A549 (cell line): ENCODE results near the gene MME. TPM values are rescaled to one million over a fixed set of nuclear protein-coding genes. Genes with fewer than 3 reads are reported as not detected.

Experiments
- ATAC-seq, 2 experiments: fragments of 200-7000 bp in 1 of 2; fragments of >200 bp in 1 of 2; cut with Nextera tagmentation in 1 of 2; cut with Tn5 transposase in 1 of 2; 3 replicates each; pipeline versions ENCODE4 v1.8.0 to v1.9.1; 2018 to 2020; ENCODE audit warnings: mild to moderate bottlenecking in 1 of 2, moderate library complexity in 1 of 2
- CTCF ChIA-PET: fragments of 300-600 bp; sonication (Branson Sonifier 250); formaldehyde crosslinking; extraction: SDS; loops from one replicate; lab custom pipeline; 2021; ENCODE audit warnings: antibody characterized with exemption, inconsistent platforms; lab: Yijun Ruan, JAX
- POLR2A ChIA-PET: fragments of 350-600 bp; formaldehyde crosslinking; extraction: SDS; loops from one replicate; lab custom pipeline; 2021; ENCODE audit warnings: antibody characterized with exemption, inconsistent platforms; lab: Yijun Ruan, JAX
- DNase-seq, 2 experiments: peaks; one replicate each; pipeline versions ENCODE4 v3.0.0 to v3.0.0-alpha.2; 2011 to 2016; ENCODE audit warnings: low read depth in 1 of 2, low spot score in 1 of 2
- FAIRE-seq: peaks from 2 replicates; lab custom pipeline; 2011; peaks lifted over from hg19 to GRCh38; lab: Jason Lieb, UNC
- H3K27ac ChIP-seq, 2 experiments: fragments of >200 bp; sonication (Bioruptor Twin); formaldehyde crosslinking; 3 replicates each; pipeline ENCODE4 v1.5.1; 2016 to 2017
- H3K4me1 ChIP-seq: fragments of >200 bp; sonication (Bioruptor Twin); formaldehyde crosslinking; 3 replicates; pipeline ENCODE4 v1.6.1; 2016
- H3K4me2 ChIP-seq: fragments of >200 bp; sonication (Bioruptor Twin); formaldehyde crosslinking; 3 replicates; pipeline ENCODE4 v1.6.1; 2016
- H3K4me3 ChIP-seq: fragments of >200 bp; sonication (Bioruptor Twin); formaldehyde crosslinking; 3 replicates; pipeline ENCODE4 v1.5.1; 2016
- H3K9me3 ChIP-seq: fragments of >200 bp; sonication (Bioruptor Twin); formaldehyde crosslinking; 3 replicates; pipeline ENCODE4 v1.6.1; 2016
- BCL3 ChIP-seq: fragments of >200 bp; sonication (Bioruptor Twin); formaldehyde crosslinking; IDR thresholded peaks from 3 replicates; pipeline ENCODE4 v1.6.1; 2016
- CHD2 ChIP-seq: fragments of 150-350 bp; IDR thresholded peaks from 2 replicates; pipeline ENCODE4 v1.6.1; 2014; ENCODE audit warnings: low read length; ENCODE audit not compliant: partially characterized antibody
- CHD4 ChIP-seq: fragments of 200-600 bp; sonication (generic); IDR thresholded peaks from 2 replicates; pipeline ENCODE4 v1.6.1; 2016; ENCODE audit warnings: antibody characterized with exemption, mild to moderate bottlenecking, borderline replicate concordance
- E2F6 ChIP-seq: IDR thresholded peaks from 2 replicates; pipeline ENCODE4 v1.6.1; 2012; ENCODE audit warnings: low read depth, borderline replicate concordance
- FOXS1 ChIP-seq: fragments of 250-450 bp; sonication (Bioruptor Pico); IDR thresholded peaks from 2 replicates; pipeline ENCODE4 v1.5.0; 2020; ENCODE audit warnings: mild to moderate bottlenecking, moderate library complexity
- HEYL ChIP-seq: fragments of 250-450 bp; sonication (Bioruptor Pico); IDR thresholded peaks from 2 replicates; pipeline ENCODE4 v1.8.0; 2021; ENCODE audit warnings: mild to moderate bottlenecking, moderate library complexity
- HMGXB4 ChIP-seq: fragments of 250-450 bp; sonication (Bioruptor Pico); IDR thresholded peaks from 2 replicates; pipeline ENCODE4 v1.5.0; 2021; ENCODE audit warnings: mild to moderate bottlenecking, moderate library complexity, borderline replicate concordance
- HOXB13 ChIP-seq: fragments of 250-450 bp; sonication (Bioruptor Pico); IDR thresholded peaks from 2 replicates; pipeline ENCODE4 v1.5.0; 2020; ENCODE audit warnings: low read depth, mild to moderate bottlenecking, moderate library complexity
- HOXB5 ChIP-seq: fragments of 250-450 bp; sonication (Bioruptor Pico); IDR thresholded peaks from 2 replicates; pipeline ENCODE4 v1.5.0; 2020; ENCODE audit warnings: mild to moderate bottlenecking, moderate library complexity
- KDM1A ChIP-seq: fragments of 200-600 bp; sonication (generic); IDR thresholded peaks from 2 replicates; pipeline ENCODE4 v1.6.1; 2016; ENCODE audit warnings: low read depth, mild to moderate bottlenecking
- MAFK ChIP-seq: fragments of 450-650 bp; IDR thresholded peaks from 2 replicates; pipeline ENCODE4 v1.6.1; 2014; ENCODE audit not compliant: partially characterized antibody
- MAX ChIP-seq: IDR thresholded peaks from 2 replicates; pipeline ENCODE4 v1.6.1; 2012
- MYC ChIP-seq: IDR thresholded peaks from 2 replicates; pipeline ENCODE4 v1.6.1; 2012; ENCODE audit warnings: mild to moderate bottlenecking, inconsistent platforms, low read length, improper control_type of control experiment, borderline replicate concordance
- NFE2L2 ChIP-seq: fragments of 150-350 bp; conservative IDR thresholded peaks from 2 replicates; pipeline ENCODE4 v1.6.1; 2014; ENCODE audit warnings: low read length
- PBX3 ChIP-seq: IDR thresholded peaks from 2 replicates; pipeline ENCODE4 v1.6.1; 2012
- POLR2AphosphoS2 ChIP-seq: conservative IDR thresholded peaks from 2 replicates; pipeline ENCODE4 v1.6.1; 2012; ENCODE audit warnings: low read length, improper control_type of control experiment, inconsistent platforms
- REST ChIP-seq: fragments of 200-600 bp; sonication (generic); IDR thresholded peaks from 2 replicates; pipeline ENCODE4 v1.6.1; 2016; ENCODE audit warnings: antibody characterized with exemption, mild to moderate bottlenecking, moderate library complexity
- ZFP36 ChIP-seq: fragments of 450-650 bp; IDR thresholded peaks from 2 replicates; pipeline ENCODE4 v1.6.1; 2014; ENCODE audit warnings: borderline replicate concordance; ENCODE audit not compliant: partially characterized antibody
- WGBS: methylation state at CpG from one replicate; pipeline ENCODE4 v1.1.6; 2017; ENCODE audit errors: missing lambda C conversion rate; 5-methylcytosine and 5-hydroxymethylcytosine counted together
- polyA plus RNA-seq, 4 experiments: library from polyadenylated mRNA; depleted of rRNA in 3 of 4; stranded (reverse); fragments of >200 nt; fragmentation: RNase III in 1 of 4; extraction: RNeasy Plus Mini Kit Qiagen cat#74134 plus additional on column Dnase treatment in 1 of 4; gene quantifications; 2 replicates in 3 of 4; 3 replicates in 1 of 4; pipeline ENCODE4 v1.2.3, GENCODE V29; 2011 to 2017

MME gene
- polyA plus RNA-seq, 2 of the 4 experiments (the other 2 are of a cell fraction), result not detected

GRCh38 chr3:155064920-155065319 lies 15.2 kb upstream of the MME start:
- ChIA-PET CTCF (no interaction called here), POLR2A (no interaction called here)
- no peak overlapping the region for H3K27ac ChIP-seq
- 3% methylated on average over 1 of the region's 1 CpG for WGBS
- H3K4me3 ChIP-seq, result no peak overlapping the region
- no peak for DNase-seq
- FAIRE-seq, result no peak
- ATAC-seq, result no peak
- no peaks in the 10 kb centered on the region for H3K9me3 ChIP-seq
- no peaks in the 10 kb centered on the region for H3K4me1 ChIP-seq
- TF ChIP-seq MAFK (no peak), CHD2 (no peak), PBX3 (no peak), POLR2AphosphoS2 (no peak), MAX (no peak), BCL3 (no peak), ZFP36 (no peak), HMGXB4 (CRISPR knock-in tag) (no peak)
- H3K4me2 ChIP-seq, result no peak overlapping the region

GRCh38 chr3:155065537-155065936 lies 14.6 kb upstream of the MME start:
- no peak overlapping the region for H3K4me2 ChIP-seq
- ChIA-PET POLR2A (no interaction called here), CTCF (no interaction called here)
- FAIRE-seq, result no peak
- no peak for TF ChIP-seq REST
- TF ChIP-seq KDM1A, result no peak
- no peak for TF ChIP-seq HEYL (CRISPR knock-in tag)
- TF ChIP-seq MAX, result no peak
- TF ChIP-seq HOXB13, result no peak
- no peak for TF ChIP-seq E2F6
- no peak for TF ChIP-seq MYC
- TF ChIP-seq FOXS1 (CRISPR knock-in tag), result no peak
- TF ChIP-seq CHD4, result no peak
- TF ChIP-seq BCL3, result no peak
- no peak for TF ChIP-seq HOXB5 (CRISPR knock-in tag)
- no peak for TF ChIP-seq NFE2L2
- peak in 1 of 2 experiments; percentile 43; a peak in 2 of 6 replicates for ATAC-seq
- no peaks in the 10 kb centered on the region for H3K9me3 ChIP-seq
- H3K4me3 ChIP-seq, result no peak overlapping the region
- no peak overlapping the region for H3K27ac ChIP-seq
- no peak for DNase-seq
- H3K4me1 ChIP-seq, result no peaks in the 10 kb centered on the region
